ENCODE measurements around the gene PSMC3.

Gene PSMC3

DNA sequence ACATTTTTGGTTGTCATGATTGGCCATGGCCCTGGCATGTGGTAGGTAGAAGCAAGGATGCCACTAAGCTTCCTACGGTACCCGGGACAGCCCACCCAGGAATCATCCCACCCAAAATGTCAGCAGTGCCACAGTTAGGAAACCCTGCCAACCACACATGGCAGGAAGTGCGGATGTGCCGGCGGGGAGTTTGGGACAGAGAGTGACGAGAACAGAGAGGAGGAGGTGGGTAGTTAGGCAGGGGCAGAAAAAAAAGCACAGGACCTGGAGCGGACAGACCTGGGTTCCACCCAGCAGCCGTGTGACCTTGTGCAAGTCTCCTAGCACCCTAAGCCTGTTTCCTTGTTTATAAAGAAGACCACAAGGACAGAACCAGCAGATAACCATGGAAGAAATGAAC, 51.2 kb downstream of the PSMC3 start:
- DNase-seq, result no peak

DNA sequence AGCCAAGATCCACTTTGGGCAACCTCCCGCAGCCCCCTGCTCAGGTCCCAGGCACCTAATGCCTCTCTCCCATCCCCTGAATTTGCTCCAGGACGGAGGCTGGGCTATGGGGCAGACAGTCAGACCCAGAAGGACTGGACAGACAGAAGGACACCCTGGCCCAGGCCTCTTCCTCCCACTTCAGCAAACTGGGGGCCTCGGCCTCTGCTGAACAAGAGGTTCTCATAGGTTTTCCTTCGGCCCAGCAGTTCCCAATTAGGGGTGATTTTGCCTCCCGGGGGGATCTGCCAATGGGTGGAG, 51.6 kb downstream of the PSMC3 start:
- DNase-seq, result no peak

DNA sequence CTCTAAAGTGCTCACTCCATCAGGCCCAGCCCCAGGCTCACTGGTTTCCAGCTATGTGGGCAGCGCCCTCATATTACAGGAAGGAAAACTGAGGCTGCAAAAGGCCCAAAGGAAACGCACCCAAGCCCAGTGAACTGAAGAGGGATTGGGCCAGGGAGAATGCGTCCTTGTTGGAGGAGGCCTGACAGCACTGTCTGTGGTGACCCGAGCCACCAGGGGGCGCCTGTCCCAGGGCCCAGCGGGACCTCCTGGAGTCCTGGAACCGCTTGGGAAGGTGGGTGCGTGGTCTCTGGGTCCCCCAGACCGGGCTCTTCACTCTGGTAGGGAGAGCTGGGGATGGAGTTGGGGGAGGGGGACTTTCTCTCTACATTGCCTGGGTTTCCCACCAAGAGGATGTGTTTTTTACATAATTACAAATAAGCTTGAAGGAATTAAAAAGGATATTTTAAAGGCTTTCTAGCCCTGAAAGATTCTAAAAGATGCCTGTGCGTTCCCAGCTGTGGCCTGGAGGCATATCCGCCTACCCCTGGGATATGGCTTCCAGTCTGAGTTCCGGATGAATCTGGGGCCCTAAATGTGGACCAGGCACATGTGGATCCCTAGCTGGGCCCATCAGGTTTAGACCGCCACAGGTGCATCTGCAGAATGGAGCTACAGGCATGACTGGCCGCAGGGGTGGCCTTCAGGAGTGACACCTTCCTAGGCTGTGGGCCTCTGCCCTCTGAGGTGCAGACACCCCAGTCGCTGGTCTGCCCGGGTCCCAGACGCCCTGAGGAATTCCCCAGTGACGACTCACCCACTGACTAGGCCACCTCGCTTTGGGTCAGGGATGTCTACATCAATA, 52.1 kb downstream of the PSMC3 start:
- DNase-seq, result peak; percentile 94

DNA sequence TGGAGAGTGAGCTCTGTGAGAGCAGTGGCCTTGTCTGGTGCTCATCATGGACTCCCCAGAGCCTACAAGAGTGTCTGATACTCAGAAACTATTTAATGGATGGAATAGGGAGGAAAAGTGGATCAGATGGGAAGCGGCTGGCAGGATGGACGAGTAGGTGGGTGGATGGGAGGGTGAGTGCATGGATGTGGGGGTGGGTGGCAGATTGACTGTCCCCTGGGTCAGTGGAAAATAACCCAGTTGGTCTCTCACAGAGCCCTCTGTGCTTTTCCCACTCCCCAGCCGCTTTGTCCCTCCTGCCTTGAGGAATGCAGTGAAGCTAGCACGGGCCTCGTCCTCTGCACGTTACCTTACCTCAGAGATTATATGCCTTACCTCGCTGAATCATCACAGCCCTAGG, 53.8 kb downstream of the PSMC3 start:
- DNase-seq, result no peak

DNA sequence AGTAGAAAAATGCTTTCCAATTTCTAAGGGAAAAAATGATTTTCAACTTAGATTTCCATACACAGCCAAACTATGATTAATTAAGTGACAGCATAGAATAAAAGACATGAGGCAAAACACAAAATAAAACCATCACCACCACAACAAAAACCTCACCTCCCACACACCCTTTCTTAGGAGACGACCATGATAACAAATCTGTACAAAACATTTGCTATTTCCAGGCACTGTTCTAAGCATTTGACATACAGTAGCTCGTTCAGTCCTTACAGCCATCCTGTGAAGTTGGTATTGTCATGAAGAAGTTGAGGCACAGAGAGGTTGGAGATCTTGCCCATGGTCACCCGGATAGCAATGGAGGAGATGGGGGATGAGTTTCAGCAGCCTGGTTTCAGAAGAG, 56.6 kb downstream of the PSMC3 start:
- no peak for DNase-seq
